Frontal cortex (tissue), 4 donors: ENCODE measurements around the gene FLYWCH2. TPM values are rescaled to one million over a fixed set of nuclear protein-coding genes. Genes with fewer than 3 reads are reported as not detected.
"Not testable (repeated sequence)": the region's sequence is repeated elsewhere in the genome, so short reads cannot be mapped to it uniquely, and the experiment has no call there.

Experiments used
- DNase-seq, 2 donors: peaks; one replicate each; pipeline ENCODE4 v3.0.0; 2012; ENCODE audit warnings: low spot score in 2 of 2
- FAIRE-seq: peaks from 2 replicates; lab custom pipeline; 2012; peaks lifted over from hg19 to GRCh38; lab: Jason Lieb, UNC
- total RNA-seq: library from RNA; depleted of rRNA; stranded (reverse); fragments of >200 nt; gene quantifications from one replicate; pipeline ENCODE4 v1.2.3, GENCODE V29; 2014
- donor health status: control.
- donor health status: control.
- donor health status: control.

FLYWCH2 gene
- total RNA-seq, 1 donor from 2014 or later: 46.5 TPM

DNA sequence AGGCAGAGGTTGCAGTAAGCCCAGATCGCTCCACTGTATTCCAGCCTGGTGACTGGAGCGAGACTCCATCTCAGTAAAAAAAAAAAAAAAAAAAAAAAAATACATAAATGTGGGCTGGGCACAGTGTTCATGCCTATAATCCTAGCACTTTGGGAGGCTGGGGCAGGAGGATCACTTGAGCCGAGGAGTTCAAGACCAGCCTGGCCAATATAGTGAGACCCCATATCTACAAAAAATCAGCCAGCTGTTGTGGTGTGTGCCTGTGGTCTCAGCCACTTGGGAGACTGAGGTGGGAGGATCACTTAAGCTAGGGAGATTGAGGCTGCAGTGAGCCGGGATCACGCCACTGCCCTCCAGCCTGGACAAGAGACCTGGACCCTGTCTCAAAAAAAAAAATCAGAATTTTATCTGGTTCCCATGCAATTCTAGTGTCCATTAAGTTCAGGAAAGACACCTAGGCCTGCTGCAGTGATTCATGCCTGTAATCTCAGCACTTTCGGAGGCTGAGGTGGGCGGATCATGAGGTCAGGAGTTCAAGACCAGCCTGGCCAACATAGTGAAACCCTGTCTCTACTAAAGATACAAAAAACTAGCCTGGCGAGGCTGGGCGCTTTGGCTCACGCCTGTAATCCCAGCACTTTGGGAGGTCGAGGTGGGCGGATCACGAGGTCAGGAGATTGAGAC is 48.4 kb downstream of the FLYWCH2 start:
- not testable (repeated sequence) for FAIRE-seq, DNase-seq

DNA sequence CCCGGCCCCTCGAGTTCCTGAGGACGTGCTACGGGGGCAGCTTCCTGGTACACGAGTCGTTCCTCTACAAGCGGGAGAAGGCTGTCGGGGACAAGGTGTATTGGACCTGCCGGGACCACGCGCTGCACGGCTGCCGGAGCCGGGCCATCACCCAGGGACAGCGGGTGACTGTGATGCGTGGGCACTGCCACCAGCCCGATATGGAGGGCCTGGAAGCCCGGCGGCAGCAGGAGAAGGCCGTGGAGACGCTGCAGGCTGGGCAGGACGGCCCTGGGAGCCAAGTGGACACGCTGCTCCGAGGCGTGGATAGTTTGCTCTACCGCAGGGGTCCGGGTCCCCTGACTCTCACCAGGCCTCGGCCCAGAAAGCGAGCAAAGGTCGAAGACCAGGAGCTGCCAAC is 50.1 kb downstream of the FLYWCH2 start:
- no peak for FAIRE-seq

GRCh38 chr16:2933701-2934100 is 50.7 kb downstream of the FLYWCH2 start:
- FAIRE-seq: no peak
- no peak for DNase-seq

More for the DNA sequence above, 50.1 kb downstream of the FLYWCH2 start:
- DNase-seq: no peak

DNA sequence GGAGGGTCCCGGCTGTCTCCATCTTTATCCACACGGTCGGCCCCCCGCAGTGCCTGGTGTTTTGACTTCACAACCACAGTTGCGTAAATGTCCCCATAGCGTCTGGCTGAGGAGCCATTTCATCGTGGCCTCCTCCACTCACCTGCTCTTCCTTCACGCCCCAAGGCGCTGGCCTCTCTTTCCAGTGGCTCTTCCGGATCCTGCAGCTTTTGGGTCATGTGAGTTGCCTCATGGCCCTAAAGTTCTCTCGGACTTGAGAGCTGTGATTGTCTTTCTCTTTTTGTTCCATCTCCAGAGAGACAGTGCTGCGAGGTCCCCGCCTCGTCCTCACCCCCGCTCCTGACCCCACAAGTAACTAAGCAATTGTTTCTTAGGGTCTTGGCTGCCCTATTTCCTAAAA is 51.4 kb downstream of the FLYWCH2 start:
- DNase-seq (no peak), FAIRE-seq (no peak)

GRCh38 chr16:2936436-2937011 is 53.5 kb downstream of the FLYWCH2 start:
- FAIRE-seq: no peak
- DNase-seq: no peak

DNA sequence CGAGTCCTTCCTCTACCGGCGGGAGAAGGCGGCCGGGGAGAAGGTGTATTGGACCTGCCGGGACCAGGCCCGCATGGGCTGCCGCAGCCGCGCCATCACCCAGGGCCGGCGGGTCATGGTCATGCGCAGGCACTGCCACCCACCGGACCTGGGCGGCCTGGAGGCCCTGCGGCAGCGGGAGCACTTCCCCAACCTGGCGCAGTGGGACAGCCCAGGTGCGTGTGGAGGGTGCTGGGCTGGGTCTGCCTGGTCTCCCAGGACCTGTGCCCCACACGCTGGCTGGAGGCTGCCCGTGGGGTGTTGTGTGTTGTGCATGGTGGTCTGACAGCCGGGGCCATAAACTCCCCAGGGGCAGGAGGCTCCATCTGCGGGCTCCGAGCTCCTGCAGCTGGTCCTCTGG is 54.2 kb downstream of the FLYWCH2 start:
- DNase-seq (no peak), FAIRE-seq (no peak)

DNA sequence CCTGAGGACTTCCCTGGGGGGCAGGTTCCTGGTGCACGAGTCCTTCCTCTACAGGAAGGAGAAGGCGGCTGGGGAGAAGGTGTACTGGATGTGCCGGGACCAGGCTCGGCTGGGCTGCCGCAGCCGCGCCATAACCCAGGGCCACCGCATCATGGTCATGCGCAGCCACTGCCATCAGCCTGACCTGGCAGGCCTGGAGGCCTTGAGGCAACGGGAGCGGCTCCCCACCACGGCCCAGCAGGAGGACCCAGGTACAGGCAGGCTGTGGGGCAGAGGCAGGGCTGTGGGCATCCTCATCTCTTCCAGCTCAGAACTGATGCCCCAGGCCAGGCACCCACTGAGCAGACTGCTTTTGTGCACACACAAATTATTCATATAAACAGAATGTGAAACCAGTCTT is 55.2 kb downstream of the FLYWCH2 start:
- FAIRE-seq (no peak), DNase-seq (no peak)

DNA sequence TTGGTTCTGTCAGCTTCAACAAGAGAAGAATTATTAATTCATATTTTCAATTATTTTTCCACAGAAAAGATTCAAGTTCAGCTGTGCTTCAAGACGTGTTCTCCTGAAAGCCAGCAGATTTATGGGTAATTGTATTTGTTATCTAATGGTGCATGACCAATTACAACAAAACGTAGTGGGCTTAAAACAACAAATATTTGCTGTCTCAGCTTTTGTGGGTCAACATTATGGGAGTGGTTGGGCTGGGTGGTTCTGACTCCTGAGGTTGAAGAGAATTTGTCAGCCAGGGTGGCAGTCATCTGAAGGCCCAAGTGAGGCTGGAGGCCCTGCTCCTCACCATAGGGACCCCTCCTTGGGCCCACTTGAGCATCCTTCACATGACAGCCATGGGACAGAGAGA is 57.0 kb downstream of the FLYWCH2 start:
- no peak for FAIRE-seq

GRCh38 chr16:2942045-2942444 is 59.0 kb downstream of the FLYWCH2 start:
- DNase-seq (no peak), FAIRE-seq (no peak)

More for the DNA sequence above, 57.0 kb downstream of the FLYWCH2 start:
- DNase-seq: no peak

DNA sequence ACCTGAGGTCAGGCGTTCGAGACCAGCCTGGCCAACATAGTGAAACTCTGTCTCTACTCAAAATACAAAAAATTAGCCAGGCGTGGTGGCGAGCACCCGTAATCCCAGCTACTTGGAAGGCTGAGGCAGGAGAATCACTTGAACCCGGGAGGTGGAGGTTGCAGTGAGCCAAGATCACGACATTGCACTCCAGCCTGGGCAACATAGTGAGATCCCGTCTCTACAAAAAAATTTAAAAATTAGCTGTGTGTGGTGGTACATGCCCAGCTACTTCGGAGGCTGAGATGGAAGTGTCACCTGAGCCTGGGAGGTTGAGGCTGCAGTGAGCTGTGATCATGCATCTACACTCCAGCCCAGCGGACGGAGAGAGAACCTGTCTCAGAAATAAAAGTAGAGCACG is 60.7 kb downstream of the FLYWCH2 start:
- not testable (repeated sequence) for FAIRE-seq

GRCh38 chr16:2946649-2947048 is 63.6 kb downstream of the FLYWCH2 start:
- FAIRE-seq (no peak), DNase-seq (no peak)

More for the DNA sequence above, 60.7 kb downstream of the FLYWCH2 start:
- DNase-seq: not testable (repeated sequence)

Other genes starting within 250 kb of the FLYWCH2 start
- 21.2 TPM for gene KCTD5, start 200.7 kb upstream of the FLYWCH2 start, total RNA-seq
- 1.6 TPM for gene PRSS27, start 163.0 kb upstream of the FLYWCH2 start, total RNA-seq
- 40.8 TPM for gene SRRM2, start 130.6 kb upstream of the FLYWCH2 start, total RNA-seq
- 128 TPM for gene ELOB, start 105.9 kb upstream of the FLYWCH2 start, total RNA-seq
- gene PRSS33, start 95.7 kb upstream of the FLYWCH2 start, total RNA-seq: not detected
- not detected for gene PRSS41, start 84.7 kb upstream of the FLYWCH2 start, total RNA-seq
- gene PRSS21, start 66.0 kb upstream of the FLYWCH2 start, total RNA-seq: not detected
- not detected for gene ZG16B, start 52.9 kb upstream of the FLYWCH2 start, total RNA-seq
- gene PRSS22, start 25.0 kb upstream of the FLYWCH2 start, total RNA-seq: not detected
- 22.8 TPM for gene FLYWCH1, start 28.7 kb downstream of the FLYWCH2 start, total RNA-seq
- not detected for gene KREMEN2, start 81.1 kb downstream of the FLYWCH2 start, total RNA-seq
- 18.3 TPM for gene PAQR4, start 86.1 kb downstream of the FLYWCH2 start, total RNA-seq
- gene PKMYT1, start 97.2 kb downstream of the FLYWCH2 start, total RNA-seq: 1.2 TPM
- not detected for gene CLDN9, start 129.7 kb downstream of the FLYWCH2 start, total RNA-seq
- 0.41 TPM for gene CLDN6, start 135.0 kb downstream of the FLYWCH2 start, total RNA-seq
- gene TNFRSF12A, start 137.2 kb downstream of the FLYWCH2 start, total RNA-seq: 0.82 TPM
- 15.5 TPM for gene HCFC1R1, start 140.7 kb downstream of the FLYWCH2 start, total RNA-seq
- 6.1 TPM for gene THOC6, start 140.8 kb downstream of the FLYWCH2 start, total RNA-seq
- gene BICDL2, start 153.7 kb downstream of the FLYWCH2 start, total RNA-seq: not detected
- 0.41 TPM for gene MMP25, start 163.3 kb downstream of the FLYWCH2 start, total RNA-seq
- 0.82 TPM for gene IL32, start 182.4 kb downstream of the FLYWCH2 start, total RNA-seq
- not detected for gene ZSCAN10, start 216.1 kb downstream of the FLYWCH2 start, total RNA-seq
- gene ZNF205, start 229.4 kb downstream of the FLYWCH2 start, total RNA-seq: 17.9 TPM